Vagina (tissue), 2 donors: ENCODE measurements around the gene PABPN1. TPM values are rescaled to one million over a fixed set of nuclear protein-coding genes. Genes with fewer than 3 reads are reported as not detected.
A peak's percentile ranks its signal among the peaks of the same experiment; 100 is the strongest.

Source experiments
- DNase-seq, 2 donors: peaks; one replicate each; pipeline ENCODE4 v3.0.0-alpha.2; 2017; ENCODE audit errors: extremely low spot score in 2 of 2
- H3K27ac ChIP-seq: fragments of 200-600 bp; sonication (generic); one replicate; pipeline ENCODE4 v1.5.1; 2019
- H3K27me3 ChIP-seq: fragments of 200-600 bp; sonication (generic); one replicate; pipeline ENCODE4 v1.5.1; 2019
- H3K36me3 ChIP-seq, 2 donors: fragments of 200-600 bp; sonication (generic); one replicate each; pipeline ENCODE4 v1.5.1; 2017 to 2019
- H3K4me1 ChIP-seq: fragments of 200-600 bp; sonication (generic); one replicate; pipeline ENCODE4 v1.5.1; 2019
- H3K4me3 ChIP-seq, 2 donors: fragments of 200-600 bp; sonication (generic); 1 replicate in 1 of 2; 2 replicates in 1 of 2; pipeline ENCODE4 v1.5.1; 2016 to 2019
- H3K9me3 ChIP-seq: fragments of 200-600 bp; sonication (generic); one replicate; pipeline ENCODE4 v1.5.1; 2019
- POLR2A ChIP-seq, 2 donors: fragments of 450-650 bp; IDR thresholded peaks; one replicate each; pipeline ENCODE4 v1.6.1; 2017; ENCODE audit warnings: antibody characterized with exemption in 2 of 2, mild to moderate bottlenecking in 2 of 2, moderate library complexity in 2 of 2
- POLR2AphosphoS5 ChIP-seq, 2 donors: sonication (generic); formaldehyde crosslinking; IDR thresholded peaks; one replicate each; pipeline ENCODE4 v1.9.0; 2017; ENCODE audit warnings: antibody characterized with exemption in 2 of 2, mild to moderate bottlenecking in 2 of 2, low read depth in 1 of 2; ENCODE audit not compliant: insufficient read depth in 1 of 2
- intact Hi-C: fragments of 100-400 bp; cut with DNase I; formaldehyde crosslinking; loops from one replicate; pipeline ENCODE4 v1.15.1; 2023
- total RNA-seq: library from RNA; depleted of rRNA; stranded (reverse); fragments of >200 nt; gene quantifications from one replicate; pipeline ENCODE4 v1.2.3, GENCODE V29; 2016
- TF ChIP-seq, protein P1 (sequence below), 3 experiments: fragments of 450-650 bp in 2 of 3; fragments of 200-600 bp in 1 of 3; sonication (generic) in 1 of 3; IDR thresholded peaks; one replicate each; pipeline ENCODE4 v1.5.1; 2017 to 2019; ENCODE audit warnings: antibody characterized with exemption in 3 of 3, mild to moderate bottlenecking in 2 of 3, moderate library complexity in 2 of 3

The PABPN1 gene
- total RNA-seq, 1 donor from 2014 or later = 66.0 TPM

DNA sequence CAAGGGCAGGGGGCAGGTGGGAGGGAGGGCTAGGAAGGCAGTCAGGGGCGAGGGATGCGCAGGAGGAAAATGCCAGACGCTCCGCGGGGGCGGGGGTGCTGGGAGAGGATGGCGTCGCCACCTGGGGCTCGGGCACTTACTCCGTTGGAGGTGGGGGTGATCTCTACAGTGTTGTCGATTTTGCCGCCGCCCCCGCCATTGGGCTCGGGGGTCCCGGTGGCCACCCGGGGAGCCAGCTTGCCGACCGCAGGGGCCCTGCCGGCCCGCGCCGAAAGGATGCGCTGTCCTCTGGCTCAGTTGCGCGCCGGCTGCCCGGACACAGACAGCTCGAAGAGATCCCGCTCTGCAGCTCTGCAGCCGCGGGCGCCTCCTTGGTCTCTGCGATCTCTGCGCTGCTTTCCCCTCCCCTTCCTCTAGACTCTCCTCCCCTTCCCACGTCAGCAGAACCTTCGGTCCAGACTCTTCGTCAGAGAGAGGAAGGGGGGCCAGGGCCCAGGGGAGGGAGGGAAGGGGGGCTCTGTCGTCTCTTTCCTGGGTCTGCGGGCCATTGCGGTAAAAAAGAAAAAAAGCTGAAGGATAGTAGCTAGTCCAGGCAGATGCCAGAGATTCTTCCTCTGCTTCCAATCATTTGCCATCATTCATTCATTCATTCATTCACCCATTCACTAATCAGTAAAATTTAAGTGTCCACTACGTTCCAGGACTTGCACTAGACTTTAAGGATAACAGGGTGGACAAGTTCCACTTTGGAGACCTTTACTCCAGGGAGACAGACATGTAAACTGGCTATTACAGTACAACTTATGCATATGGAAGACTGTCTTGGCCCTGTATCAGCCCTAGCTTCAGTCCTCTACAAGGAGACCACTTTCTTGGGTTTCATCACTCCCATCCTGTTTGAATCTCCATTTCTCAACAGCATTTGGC, 31.5 kb downstream of the PABPN1 start, which contains the start of gene SLC22A17:
Gene SLC22A17, minus strand, starts transcription at position 382 of the 927 bp plus-strand sequence.
- intact Hi-C loops = no loop called here
- peaks cover 0 to 6% of the 10 kb centered on the region in 2 donors for H3K36me3 ChIP-seq
- peak in 1 of 2 donors; percentile 91 for DNase-seq
- TF ChIP-seq, protein P1, sequence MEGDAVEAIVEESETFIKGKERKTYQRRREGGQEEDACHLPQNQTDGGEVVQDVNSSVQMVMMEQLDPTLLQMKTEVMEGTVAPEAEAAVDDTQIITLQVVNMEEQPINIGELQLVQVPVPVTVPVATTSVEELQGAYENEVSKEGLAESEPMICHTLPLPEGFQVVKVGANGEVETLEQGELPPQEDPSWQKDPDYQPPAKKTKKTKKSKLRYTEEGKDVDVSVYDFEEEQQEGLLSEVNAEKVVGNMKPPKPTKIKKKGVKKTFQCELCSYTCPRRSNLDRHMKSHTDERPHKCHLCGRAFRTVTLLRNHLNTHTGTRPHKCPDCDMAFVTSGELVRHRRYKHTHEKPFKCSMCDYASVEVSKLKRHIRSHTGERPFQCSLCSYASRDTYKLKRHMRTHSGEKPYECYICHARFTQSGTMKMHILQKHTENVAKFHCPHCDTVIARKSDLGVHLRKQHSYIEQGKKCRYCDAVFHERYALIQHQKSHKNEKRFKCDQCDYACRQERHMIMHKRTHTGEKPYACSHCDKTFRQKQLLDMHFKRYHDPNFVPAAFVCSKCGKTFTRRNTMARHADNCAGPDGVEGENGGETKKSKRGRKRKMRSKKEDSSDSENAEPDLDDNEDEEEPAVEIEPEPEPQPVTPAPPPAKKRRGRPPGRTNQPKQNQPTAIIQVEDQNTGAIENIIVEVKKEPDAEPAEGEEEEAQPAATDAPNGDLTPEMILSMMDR (IDR thresholded peaks at IDR 0.05) = peak in 1 of 3 experiments; percentile 6
- TF ChIP-seq POLR2A (IDR thresholded peaks at IDR 0.05) = peak; percentile 33 to 90
- peak; percentile 70 to 98 for TF ChIP-seq POLR2AphosphoS5 (IDR thresholded peaks at IDR 0.05; ENCODE audit: insufficient read depth in 1 of 2, low read depth in 1 of 2)
- H3K9me3 ChIP-seq = no peaks in the 10 kb centered on the region
- no peaks in the 10 kb centered on the region for H3K27me3 ChIP-seq
- H3K4me1 ChIP-seq = peaks cover 20% of the 10 kb centered on the region
- peak within 1 kb of the TSS; percentile 76 for H3K27ac ChIP-seq
- peak within 1 kb of the TSS; percentile 66 to 68 for H3K4me3 ChIP-seq

DNA sequence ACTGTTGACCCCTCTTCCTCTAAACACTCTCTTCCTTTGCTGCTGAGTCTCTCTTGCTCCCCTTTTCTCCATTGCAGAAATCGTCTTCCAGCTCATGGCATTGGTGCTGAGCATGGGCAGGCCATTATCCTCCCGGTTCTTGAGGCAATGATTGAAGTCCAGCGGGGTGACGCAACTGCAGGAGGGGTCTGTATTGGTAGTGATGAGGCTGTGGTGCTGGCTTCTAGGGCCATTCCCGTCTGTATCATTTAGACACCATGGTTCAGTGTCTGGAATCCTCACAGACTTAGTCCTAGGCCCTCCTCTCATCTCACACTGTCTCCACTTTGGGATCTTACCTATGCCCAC, 32.1 kb downstream of the PABPN1 start:
- intact Hi-C loops = no loop called here
- no peak for TF ChIP-seq POLR2AphosphoS5 (IDR thresholded peaks at IDR 0.05; ENCODE audit: insufficient read depth in 1 of 2, low read depth in 1 of 2)
- TF ChIP-seq, protein P1 (IDR thresholded peaks at IDR 0.05) = no peak
- TF ChIP-seq POLR2A (IDR thresholded peaks at IDR 0.05) = no peak
- Histone ChIP-seq H3K9me3 (no peaks in the 10 kb centered on the region), H3K4me3 (no peak overlapping the region), H3K27me3 (no peaks in the 10 kb centered on the region), H3K36me3 (peaks cover 0 to 6% of the 10 kb centered on the region in 2 donors), H3K27ac (peak overlapping the region; percentile 76), H3K4me1 (peaks cover 20% of the 10 kb centered on the region)
- peak in 1 of 2 donors; percentile 85 for DNase-seq

GRCh38 chr14:23354990-23355389, 33.7 kb downstream of the PABPN1 start:
- no peaks in the 10 kb centered on the region for H3K9me3 ChIP-seq
- peak in 1 of 2 donors; percentile 78 for DNase-seq
- TF ChIP-seq, protein P1 (IDR thresholded peaks at IDR 0.05) = no peak
- no peak for TF ChIP-seq POLR2A (IDR thresholded peaks at IDR 0.05)
- no peak for TF ChIP-seq POLR2AphosphoS5 (IDR thresholded peaks at IDR 0.05; ENCODE audit: insufficient read depth in 1 of 2, low read depth in 1 of 2)
- no peak overlapping the region for H3K4me3 ChIP-seq
- H3K4me1 ChIP-seq = peaks cover 20% of the 10 kb centered on the region
- no peaks in the 10 kb centered on the region for H3K27me3 ChIP-seq
- H3K36me3 ChIP-seq = peaks cover 0 to 17% of the 10 kb centered on the region in 2 donors
- intact Hi-C loops = no loop called here
- no peak overlapping the region for H3K27ac ChIP-seq

- intact Hi-C loops = no loop called here
- Histone ChIP-seq H3K27ac (no peak overlapping the region), H3K9me3 (no peaks in the 10 kb centered on the region), H3K4me3 (no peak overlapping the region), H3K36me3 (peaks cover 0 to 24% of the 10 kb centered on the region in 2 donors), H3K27me3 (no peaks in the 10 kb centered on the region), H3K4me1 (peaks cover 29% of the 10 kb centered on the region)
- peak in 1 of 2 donors; percentile 71 for DNase-seq
- TF ChIP-seq, protein P1 (IDR thresholded peaks at IDR 0.05) = no peak
- TF ChIP-seq POLR2AphosphoS5 (IDR thresholded peaks at IDR 0.05; ENCODE audit: insufficient read depth in 1 of 2, low read depth in 1 of 2) = no peak
- TF ChIP-seq POLR2A (IDR thresholded peaks at IDR 0.05) = no peak
Measured at GRCh38 chr14:23355871-23356435, 34.7 kb downstream of the PABPN1 start.
